K562 (cell line): ENCODE data around the gene EPHA1. TPM values are rescaled to one million over a fixed set of nuclear protein-coding genes. Genes with fewer than 3 reads are reported as not detected.

ENCODE experiments used
- C11orf30 ChIP-seq: fragments of 450-650 bp; IDR thresholded peaks from 2 replicates; pipeline ENCODE4 v1.6.1; 2016; ENCODE audit warnings: low read depth, mild to moderate bottlenecking
- HLTF ChIP-seq: fragments of 450-650 bp; IDR thresholded peaks from 2 replicates; pipeline ENCODE4 v1.6.1; 2016
- JUN ChIP-seq, 2 experiments: sonication (generic) in 1 of 2; formaldehyde crosslinking in 1 of 2; IDR thresholded peaks; 2 replicates each; pipeline versions ENCODE4 v1.6.1 to v1.8.0; 2012 to 2022; ENCODE audit warnings: borderline replicate concordance in 2 of 2, mild to moderate bottlenecking in 2 of 2, improper control_type of control experiment in 1 of 2, low read depth in 1 of 2, low read length in 1 of 2, missing genetic modification reagents in 1 of 2
- NCOA1 ChIP-seq: fragments of 450-650 bp; IDR thresholded peaks from 2 replicates; pipeline ENCODE4 v1.6.1; 2016; ENCODE audit warnings: low read depth
- NR2C2 ChIP-seq, 2 experiments: fragments of 200-800 bp in 1 of 2; sonication (Bioruptor generic) in 1 of 2; sonication (generic) in 1 of 2; formaldehyde crosslinking in 1 of 2; IDR thresholded peaks; 2 replicates each; pipeline versions ENCODE4 v1.6.1 to v1.8.0; 2016 to 2022; ENCODE audit warnings: mild to moderate bottlenecking in 1 of 2, missing compliant biosample characterization in 1 of 2, missing genetic modification characterization in 1 of 2, missing genetic modification reagents in 1 of 2
- PHF20 ChIP-seq: fragments of 450-650 bp; IDR thresholded peaks from 2 replicates; pipeline ENCODE4 v1.6.1; 2018; ENCODE audit not compliant: partially characterized antibody
- SOX6 ChIP-seq: fragments of 450-650 bp; IDR thresholded peaks from 2 replicates; pipeline ENCODE4 v1.6.1; 2014; ENCODE audit warnings: mild to moderate bottlenecking
- SP2 ChIP-seq: IDR thresholded peaks from 2 replicates; pipeline ENCODE4 v1.6.1; 2011; ENCODE audit warnings: mild to moderate bottlenecking, low read depth, low read length, moderate library complexity; ENCODE audit not compliant: poor library complexity, severe bottlenecking; ENCODE audit errors: extremely low read depth
- ZFP1 ChIP-seq: fragments of 450-650 bp; formaldehyde crosslinking; IDR thresholded peaks from 2 replicates; pipeline ENCODE4 v1.4.0; 2020; ENCODE audit warnings: mild to moderate bottlenecking, mixed read lengths
- ZNF699 ChIP-seq: fragments of 250-450 bp; sonication (Bioruptor Pico); IDR thresholded peaks from 2 replicates; pipeline ENCODE4 v1.8.0; 2021; ENCODE audit warnings: mild to moderate bottlenecking, moderate library complexity; ENCODE audit not compliant: insufficient replicate concordance
- polyA plus RNA-seq, 8 experiments: library from polyadenylated mRNA; depleted of rRNA in 4 of 8; stranded (reverse) in 5 of 8; unstranded in 3 of 8; fragments of >200 nt; fragmentation: Nextera tagmentation in 2 of 8; fragmentation: Illumina TruSeq in 1 of 8; extraction: Ambion mirVana in 2 of 8; extraction: Trizol in 1 of 8; gene quantifications; 2 replicates each; pipeline versions ENCODE4 v1.2.1 to v1.2.3, GENCODE V29; 2011 to 2014; ENCODE audit warnings: inconsistent platforms in 1 of 8, missing spikeins in 1 of 8
- total RNA-seq, 7 experiments: library from RNA; depleted of rRNA in 6 of 7; stranded (reverse); fragments of >200 nt in 6 of 7; fragmentation: Illumina TruSeq in 2 of 7; extraction: Trizol in 2 of 7; gene quantifications; 2 replicates each; pipeline versions ENCODE4 v1.2.1 to v1.2.3, GENCODE V29; 2011 to 2021; ENCODE audit warnings: low replicate concordance in 1 of 7
- TF ChIP-seq, protein P1 (sequence below): fragments of 450-650 bp; IDR thresholded peaks from 2 replicates; pipeline ENCODE4 v1.6.1; 2016; ENCODE audit warnings: borderline replicate concordance
- TF ChIP-seq, protein P2 (sequence below): sonication (generic); formaldehyde crosslinking; IDR thresholded peaks from 2 replicates; pipeline ENCODE4 v1.8.0; 2022; ENCODE audit warnings: missing genetic modification reagents, mild to moderate bottlenecking, moderate library complexity, borderline replicate concordance
- TF ChIP-seq, protein P3 (sequence below): fragments of 250-450 bp; sonication (Bioruptor Pico); IDR thresholded peaks from 2 replicates; pipeline ENCODE4 v1.8.0; 2021; ENCODE audit warnings: mild to moderate bottlenecking, moderate library complexity
- TF ChIP-seq, protein P4 (sequence below): fragments of 450-650 bp; formaldehyde crosslinking; IDR thresholded peaks from 2 replicates; pipeline ENCODE4 v1.4.0; 2020; ENCODE audit warnings: mild to moderate bottlenecking, moderate library complexity
- TF ChIP-seq, protein P5 (sequence below): fragments of 250-450 bp; sonication (Bioruptor Pico); IDR thresholded peaks from 2 replicates; pipeline ENCODE4 v1.4.0; 2020; ENCODE audit warnings: mild to moderate bottlenecking
- TF ChIP-seq, protein P6 (sequence below): sonication (generic); formaldehyde crosslinking; IDR thresholded peaks from 2 replicates; pipeline ENCODE4 v1.8.1; 2023; ENCODE audit warnings: mild to moderate bottlenecking, missing genetic modification reagents

EPHA1 gene
- total and polyA plus RNA-seq, 9 of the 15 experiments (the other 6 are each of a cell fraction or from before 2014, with no cell fraction given) = 0.22 to 0.57 (median 0.32) TPM; not detected in 6

DNA sequence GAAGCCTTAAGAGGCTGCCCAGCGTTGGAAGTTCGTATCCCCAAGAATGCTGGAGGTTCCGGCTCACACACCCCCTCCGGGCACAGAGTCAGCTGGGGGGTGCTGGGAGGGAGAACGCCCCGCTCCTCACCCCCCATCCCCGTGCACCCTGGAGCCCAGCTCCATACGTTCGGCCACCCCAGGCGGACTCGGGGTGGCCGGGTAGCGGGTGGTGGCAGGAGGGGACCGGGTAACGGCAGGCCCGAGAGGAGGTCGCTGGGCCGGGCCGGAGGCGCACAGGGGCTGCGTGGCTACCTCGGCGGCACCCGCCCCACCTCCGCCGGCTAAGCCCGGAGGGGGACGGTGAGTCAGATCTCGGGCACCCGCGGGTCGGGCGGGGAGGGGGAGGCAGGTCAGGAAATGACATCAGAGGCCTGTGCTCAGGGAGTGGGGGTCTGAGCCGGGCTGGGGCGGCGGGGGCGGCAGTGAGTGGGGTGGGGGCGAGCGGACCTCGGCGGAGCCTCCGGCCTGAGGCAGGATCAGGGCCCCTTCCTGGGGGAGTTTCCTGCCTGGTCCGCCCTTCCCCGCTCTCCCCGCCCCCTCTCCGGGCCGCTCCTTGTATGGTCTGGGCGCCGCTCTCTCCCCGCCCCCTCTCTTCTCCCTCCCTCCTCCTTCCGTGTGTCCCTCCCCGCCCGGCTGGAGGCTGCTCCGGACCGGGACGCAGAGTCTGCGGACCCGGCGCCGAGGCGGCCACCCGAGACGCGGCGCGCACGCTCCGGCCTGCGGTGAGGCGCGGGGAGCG, 27.8 kb downstream of the EPHA1 start, which contains the start of gene ZYX (continued):
- TF ChIP-seq NCOA1 (no peak; the same call in 1 of the 2 replicates), C11orf30 (no peak), HLTF (0 out of 2 replicates have a peak, but pooled peaks have one; percentile 2), PHF20 (peak; percentile 58), SP2 (no peak), ZNF699 (no peak), NR2C2 (CRISPR knock-in tag; IDR thresholded peaks at IDR 0.05) (no peak), NR2C2 (tag; IDR thresholded peaks at IDR 0.05) (peak; percentile 80), SOX6 (no peak; the same call in 1 of the 2 replicates), ZFP1 (CRISPR knock-in tag) (no peak), JUN (IDR thresholded peaks at IDR 0.05; ENCODE audit: borderline replicate concordance, low read depth, low read length) (peak; percentile 87), JUN (CRISPR knock-in tag; IDR thresholded peaks at IDR 0.05; ENCODE audit: borderline replicate concordance) (peak; percentile 94; the same call in 1 of the 2 replicates)
- TF ChIP-seq, protein P1, sequence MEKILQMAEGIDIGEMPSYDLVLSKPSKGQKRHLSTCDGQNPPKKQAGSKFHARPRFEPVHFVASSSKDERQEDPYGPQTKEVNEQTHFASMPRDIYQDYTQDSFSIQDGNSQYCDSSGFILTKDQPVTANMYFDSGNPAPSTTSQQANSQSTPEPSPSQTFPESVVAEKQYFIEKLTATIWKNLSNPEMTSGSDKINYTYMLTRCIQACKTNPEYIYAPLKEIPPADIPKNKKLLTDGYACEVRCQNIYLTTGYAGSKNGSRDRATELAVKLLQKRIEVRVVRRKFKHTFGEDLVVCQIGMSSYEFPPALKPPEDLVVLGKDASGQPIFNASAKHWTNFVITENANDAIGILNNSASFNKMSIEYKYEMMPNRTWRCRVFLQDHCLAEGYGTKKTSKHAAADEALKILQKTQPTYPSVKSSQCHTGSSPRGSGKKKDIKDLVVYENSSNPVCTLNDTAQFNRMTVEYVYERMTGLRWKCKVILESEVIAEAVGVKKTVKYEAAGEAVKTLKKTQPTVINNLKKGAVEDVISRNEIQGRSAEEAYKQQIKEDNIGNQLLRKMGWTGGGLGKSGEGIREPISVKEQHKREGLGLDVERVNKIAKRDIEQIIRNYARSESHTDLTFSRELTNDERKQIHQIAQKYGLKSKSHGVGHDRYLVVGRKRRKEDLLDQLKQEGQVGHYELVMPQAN = peak; percentile 79; the same call in 1 of the 2 replicates
- TF ChIP-seq, protein P2, sequence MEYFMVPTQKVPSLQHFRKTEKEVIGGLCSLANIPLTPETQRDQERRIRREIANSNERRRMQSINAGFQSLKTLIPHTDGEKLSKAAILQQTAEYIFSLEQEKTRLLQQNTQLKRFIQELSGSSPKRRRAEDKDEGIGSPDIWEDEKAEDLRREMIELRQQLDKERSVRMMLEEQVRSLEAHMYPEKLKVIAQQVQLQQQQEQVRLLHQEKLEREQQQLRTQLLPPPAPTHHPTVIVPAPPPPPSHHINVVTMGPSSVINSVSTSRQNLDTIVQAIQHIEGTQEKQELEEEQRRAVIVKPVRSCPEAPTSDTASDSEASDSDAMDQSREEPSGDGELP (CRISPR knock-in tag) = peak; percentile 92
- TF ChIP-seq, protein P3, sequence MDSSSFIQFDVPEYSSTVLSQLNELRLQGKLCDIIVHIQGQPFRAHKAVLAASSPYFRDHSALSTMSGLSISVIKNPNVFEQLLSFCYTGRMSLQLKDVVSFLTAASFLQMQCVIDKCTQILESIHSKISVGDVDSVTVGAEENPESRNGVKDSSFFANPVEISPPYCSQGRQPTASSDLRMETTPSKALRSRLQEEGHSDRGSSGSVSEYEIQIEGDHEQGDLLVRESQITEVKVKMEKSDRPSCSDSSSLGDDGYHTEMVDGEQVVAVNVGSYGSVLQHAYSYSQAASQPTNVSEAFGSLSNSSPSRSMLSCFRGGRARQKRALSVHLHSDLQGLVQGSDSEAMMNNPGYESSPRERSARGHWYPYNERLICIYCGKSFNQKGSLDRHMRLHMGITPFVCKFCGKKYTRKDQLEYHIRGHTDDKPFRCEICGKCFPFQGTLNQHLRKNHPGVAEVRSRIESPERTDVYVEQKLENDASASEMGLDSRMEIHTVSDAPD (CRISPR knock-in tag) = no peak
- TF ChIP-seq, protein P4, sequence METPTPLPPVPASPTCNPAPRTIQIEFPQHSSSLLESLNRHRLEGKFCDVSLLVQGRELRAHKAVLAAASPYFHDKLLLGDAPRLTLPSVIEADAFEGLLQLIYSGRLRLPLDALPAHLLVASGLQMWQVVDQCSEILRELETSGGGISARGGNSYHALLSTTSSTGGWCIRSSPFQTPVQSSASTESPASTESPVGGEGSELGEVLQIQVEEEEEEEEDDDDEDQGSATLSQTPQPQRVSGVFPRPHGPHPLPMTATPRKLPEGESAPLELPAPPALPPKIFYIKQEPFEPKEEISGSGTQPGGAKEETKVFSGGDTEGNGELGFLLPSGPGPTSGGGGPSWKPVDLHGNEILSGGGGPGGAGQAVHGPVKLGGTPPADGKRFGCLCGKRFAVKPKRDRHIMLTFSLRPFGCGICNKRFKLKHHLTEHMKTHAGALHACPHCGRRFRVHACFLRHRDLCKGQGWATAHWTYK = no peak
- TF ChIP-seq, protein P5, sequence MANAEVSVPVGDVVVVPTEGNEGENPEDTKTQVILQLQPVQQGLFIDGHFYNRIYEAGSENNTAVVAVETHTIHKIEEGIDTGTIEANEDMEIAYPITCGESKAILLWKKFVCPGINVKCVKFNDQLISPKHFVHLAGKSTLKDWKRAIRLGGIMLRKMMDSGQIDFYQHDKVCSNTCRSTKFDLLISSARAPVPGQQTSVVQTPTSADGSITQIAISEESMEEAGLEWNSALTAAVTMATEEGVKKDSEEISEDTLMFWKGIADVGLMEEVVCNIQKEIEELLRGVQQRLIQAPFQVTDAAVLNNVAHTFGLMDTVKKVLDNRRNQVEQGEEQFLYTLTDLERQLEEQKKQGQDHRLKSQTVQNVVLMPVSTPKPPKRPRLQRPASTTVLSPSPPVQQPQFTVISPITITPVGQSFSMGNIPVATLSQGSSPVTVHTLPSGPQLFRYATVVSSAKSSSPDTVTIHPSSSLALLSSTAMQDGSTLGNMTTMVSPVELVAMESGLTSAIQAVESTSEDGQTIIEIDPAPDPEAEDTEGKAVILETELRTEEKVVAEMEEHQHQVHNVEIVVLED = peak; percentile 68
- TF ChIP-seq, protein P6, sequence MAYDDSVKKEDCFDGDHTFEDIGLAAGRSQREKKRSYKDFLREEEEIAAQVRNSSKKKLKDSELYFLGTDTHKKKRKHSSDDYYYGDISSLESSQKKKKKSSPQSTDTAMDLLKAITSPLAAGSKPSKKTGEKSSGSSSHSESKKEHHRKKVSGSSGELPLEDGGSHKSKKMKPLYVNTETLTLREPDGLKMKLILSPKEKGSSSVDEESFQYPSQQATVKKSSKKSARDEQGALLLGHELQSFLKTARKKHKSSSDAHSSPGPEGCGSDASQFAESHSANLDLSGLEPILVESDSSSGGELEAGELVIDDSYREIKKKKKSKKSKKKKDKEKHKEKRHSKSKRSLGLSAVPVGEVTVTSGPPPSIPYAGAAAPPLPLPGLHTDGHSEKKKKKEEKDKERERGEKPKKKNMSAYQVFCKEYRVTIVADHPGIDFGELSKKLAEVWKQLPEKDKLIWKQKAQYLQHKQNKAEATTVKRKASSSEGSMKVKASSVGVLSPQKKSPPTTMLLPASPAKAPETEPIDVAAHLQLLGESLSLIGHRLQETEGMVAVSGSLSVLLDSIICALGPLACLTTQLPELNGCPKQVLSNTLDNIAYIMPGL (CRISPR knock-in tag) = peak; percentile 75
